ENCODE data around the gene SIGLEC5. TPM values are rescaled to one million over a fixed set of nuclear protein-coding genes. Genes with fewer than 3 reads are reported as not detected.

Gene SIGLEC5
- total and polyA plus RNA-seq, 2 of the 13 experiments (the other 11 are each of a cell fraction or from before 2014, with no cell fraction given) = not detected

DNA sequence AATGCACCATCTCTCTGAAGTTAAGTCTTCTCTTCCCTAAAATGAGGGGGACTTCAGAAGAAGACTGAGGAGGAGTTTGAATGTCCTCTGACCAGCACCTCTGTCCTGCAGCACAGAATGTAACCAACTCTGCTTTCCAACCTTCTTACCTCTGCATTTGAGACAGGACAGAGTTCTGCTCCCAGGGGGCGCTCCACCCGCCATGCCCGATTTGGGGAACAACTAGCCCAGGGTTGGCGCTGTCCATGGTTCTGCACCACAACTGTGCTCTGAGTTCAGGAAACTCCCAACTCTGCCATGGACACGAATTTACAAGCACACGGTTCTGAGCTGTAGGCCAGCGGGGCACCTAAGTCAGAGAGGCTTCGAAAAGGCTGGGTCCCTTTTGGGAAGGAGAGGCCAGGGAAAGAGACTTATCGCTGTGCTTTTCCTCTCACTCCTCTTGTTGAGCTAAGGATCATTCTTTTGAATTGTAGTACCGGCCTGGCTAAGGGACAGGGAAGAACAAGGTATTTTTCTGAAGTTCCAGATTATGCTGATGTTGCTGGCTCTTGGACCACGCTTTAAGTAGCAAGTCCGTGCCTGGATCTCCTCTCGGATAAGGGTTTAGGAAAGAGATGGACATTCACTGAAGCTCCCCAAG lies 22.2 kb downstream of the SIGLEC5 start (continued):
- no peak for TF ChIP-seq CHCHD3 (CRISPR knock-in tag; IDR thresholded peaks at IDR 0.05)
- TF ChIP-seq NFE2L1 (CRISPR knock-in tag; IDR thresholded peaks at IDR 0.05; ENCODE audit: borderline replicate concordance) = no peak
- peak; percentile 96 for TF ChIP-seq ETV6 (CRISPR knock-in tag; conservative IDR thresholded peaks at IDR 0.05)
- no peak for TF ChIP-seq PHF5A (CRISPR knock-in tag; IDR thresholded peaks at IDR 0.05; ENCODE audit: low read depth, unreplicated experiment)
- TF ChIP-seq, protein P1, sequence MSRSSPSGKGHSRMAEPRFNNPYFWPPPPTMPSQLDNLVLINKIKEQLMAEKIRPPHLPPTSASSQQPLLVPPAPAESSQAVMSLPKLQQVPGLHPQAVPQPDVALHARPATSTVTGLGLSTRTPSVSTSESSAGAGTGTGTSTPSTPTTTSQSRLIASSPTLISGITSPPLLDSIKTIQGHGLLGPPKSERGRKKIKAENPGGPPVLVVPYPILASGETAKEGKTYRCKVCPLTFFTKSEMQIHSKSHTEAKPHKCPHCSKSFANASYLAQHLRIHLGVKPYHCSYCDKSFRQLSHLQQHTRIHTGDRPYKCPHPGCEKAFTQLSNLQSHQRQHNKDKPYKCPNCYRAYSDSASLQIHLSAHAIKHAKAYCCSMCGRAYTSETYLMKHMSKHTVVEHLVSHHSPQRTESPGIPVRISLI (CRISPR knock-in tag; IDR thresholded peaks at IDR 0.05; ENCODE audit: borderline replicate concordance) = no peak
- peak; percentile 89; the same call in 1 of the 2 replicates for TF ChIP-seq XBP1 (CRISPR knock-in tag; IDR thresholded peaks at IDR 0.05)
- peak; percentile 89 for TF ChIP-seq ZSCAN12 (CRISPR knock-in tag; IDR thresholded peaks at IDR 0.05)
- peak; percentile 88; the same call in 1 of the 2 replicates for TF ChIP-seq CREB3 (CRISPR knock-in tag; IDR thresholded peaks at IDR 0.05)
- TF ChIP-seq U2AF2 (IDR thresholded peaks at IDR 0.05; ENCODE audit: low read depth, low read length) = no peak
- TF ChIP-seq ZNF589 (CRISPR knock-in tag; conservative IDR thresholded peaks at IDR 0.05) = peak; percentile 93
- TF ChIP-seq FOSL2 (CRISPR knock-in tag; IDR thresholded peaks at IDR 0.05) = peak; percentile 50
- TF ChIP-seq, protein P2, sequence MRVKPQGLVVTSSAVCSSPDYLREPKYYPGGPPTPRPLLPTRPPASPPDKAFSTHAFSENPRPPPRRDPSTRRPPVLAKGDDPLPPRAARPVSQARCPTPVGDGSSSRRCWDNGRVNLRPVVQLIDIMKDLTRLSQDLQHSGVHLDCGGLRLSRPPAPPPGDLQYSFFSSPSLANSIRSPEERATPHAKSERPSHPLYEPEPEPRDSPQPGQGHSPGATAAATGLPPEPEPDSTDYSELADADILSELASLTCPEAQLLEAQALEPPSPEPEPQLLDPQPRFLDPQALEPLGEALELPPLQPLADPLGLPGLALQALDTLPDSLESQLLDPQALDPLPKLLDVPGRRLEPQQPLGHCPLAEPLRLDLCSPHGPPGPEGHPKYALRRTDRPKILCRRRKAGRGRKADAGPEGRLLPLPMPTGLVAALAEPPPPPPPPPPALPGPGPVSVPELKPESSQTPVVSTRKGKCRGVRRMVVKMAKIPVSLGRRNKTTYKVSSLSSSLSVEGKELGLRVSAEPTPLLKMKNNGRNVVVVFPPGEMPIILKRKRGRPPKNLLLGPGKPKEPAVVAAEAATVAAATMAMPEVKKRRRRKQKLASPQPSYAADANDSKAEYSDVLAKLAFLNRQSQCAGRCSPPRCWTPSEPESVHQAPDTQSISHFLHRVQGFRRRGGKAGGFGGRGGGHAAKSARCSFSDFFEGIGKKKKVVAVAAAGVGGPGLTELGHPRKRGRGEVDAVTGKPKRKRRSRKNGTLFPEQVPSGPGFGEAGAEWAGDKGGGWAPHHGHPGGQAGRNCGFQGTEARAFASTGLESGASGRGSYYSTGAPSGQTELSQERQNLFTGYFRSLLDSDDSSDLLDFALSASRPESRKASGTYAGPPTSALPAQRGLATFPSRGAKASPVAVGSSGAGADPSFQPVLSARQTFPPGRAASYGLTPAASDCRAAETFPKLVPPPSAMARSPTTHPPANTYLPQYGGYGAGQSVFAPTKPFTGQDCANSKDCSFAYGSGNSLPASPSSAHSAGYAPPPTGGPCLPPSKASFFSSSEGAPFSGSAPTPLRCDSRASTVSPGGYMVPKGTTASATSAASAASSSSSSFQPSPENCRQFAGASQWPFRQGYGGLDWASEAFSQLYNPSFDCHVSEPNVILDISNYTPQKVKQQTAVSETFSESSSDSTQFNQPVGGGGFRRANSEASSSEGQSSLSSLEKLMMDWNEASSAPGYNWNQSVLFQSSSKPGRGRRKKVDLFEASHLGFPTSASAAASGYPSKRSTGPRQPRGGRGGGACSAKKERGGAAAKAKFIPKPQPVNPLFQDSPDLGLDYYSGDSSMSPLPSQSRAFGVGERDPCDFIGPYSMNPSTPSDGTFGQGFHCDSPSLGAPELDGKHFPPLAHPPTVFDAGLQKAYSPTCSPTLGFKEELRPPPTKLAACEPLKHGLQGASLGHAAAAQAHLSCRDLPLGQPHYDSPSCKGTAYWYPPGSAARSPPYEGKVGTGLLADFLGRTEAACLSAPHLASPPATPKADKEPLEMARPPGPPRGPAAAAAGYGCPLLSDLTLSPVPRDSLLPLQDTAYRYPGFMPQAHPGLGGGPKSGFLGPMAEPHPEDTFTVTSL (CRISPR knock-in tag; IDR thresholded peaks at IDR 0.05; ENCODE audit: borderline replicate concordance) = no peak
- TF ChIP-seq ZNF614 (CRISPR knock-in tag; IDR thresholded peaks at IDR 0.05; ENCODE audit: borderline replicate concordance) = peak; percentile 91; the same call in 1 of the 2 replicates
- TF ChIP-seq JDP2 (CRISPR knock-in tag; IDR thresholded peaks at IDR 0.05; ENCODE audit: borderline replicate concordance) = peak; percentile 67; the same call in 1 of the 2 replicates
- TF ChIP-seq TCF7 (IDR thresholded peaks at IDR 0.05; ENCODE audit: low read depth) = no peak
- TF ChIP-seq HHEX (CRISPR knock-in tag; IDR thresholded peaks at IDR 0.05) = no peak
- TF ChIP-seq HIC2 (CRISPR knock-in tag; IDR thresholded peaks at IDR 0.05; ENCODE audit: low read depth) = no peak
- no peak for TF ChIP-seq MED8 (CRISPR knock-in tag; IDR thresholded peaks at IDR 0.05; ENCODE audit: insufficient replicate concordance)
- no peak for TF ChIP-seq ZSCAN22 (CRISPR knock-in tag; IDR thresholded peaks at IDR 0.05)
- no peak for TF ChIP-seq ZFYVE20 (CRISPR knock-in tag; IDR thresholded peaks at IDR 0.05; ENCODE audit: borderline replicate concordance, low read depth)
- peak; percentile 94 for TF ChIP-seq ZSCAN21 (CRISPR knock-in tag; IDR thresholded peaks at IDR 0.05; ENCODE audit: borderline replicate concordance)
